Gastrocnemius medialis (tissue), 4 donors: ENCODE measurements around the gene ITGB5.

Experiments
- POLR2A ChIP-seq, 2 donors: fragments of 450-650 bp; IDR thresholded peaks; one replicate each; pipeline ENCODE4 v1.6.1; 2017; ENCODE audit warnings: antibody characterized with exemption in 2 of 2, mild to moderate bottlenecking in 2 of 2, moderate library complexity in 2 of 2
- TF ChIP-seq, protein P1 (sequence below), 5 experiments: fragments of 450-650 bp in 3 of 5; fragments of 200-600 bp in 2 of 5; sonication (generic) in 2 of 5; IDR thresholded peaks in 4 of 5; conservative IDR thresholded peaks in 1 of 5; 1 replicate in 4 of 5; 2 replicates in 1 of 5; pipeline ENCODE4 v1.5.1; 2016 to 2019; ENCODE audit warnings: antibody characterized with exemption in 5 of 5, mild to moderate bottlenecking in 3 of 5, moderate library complexity in 3 of 5

DNA sequence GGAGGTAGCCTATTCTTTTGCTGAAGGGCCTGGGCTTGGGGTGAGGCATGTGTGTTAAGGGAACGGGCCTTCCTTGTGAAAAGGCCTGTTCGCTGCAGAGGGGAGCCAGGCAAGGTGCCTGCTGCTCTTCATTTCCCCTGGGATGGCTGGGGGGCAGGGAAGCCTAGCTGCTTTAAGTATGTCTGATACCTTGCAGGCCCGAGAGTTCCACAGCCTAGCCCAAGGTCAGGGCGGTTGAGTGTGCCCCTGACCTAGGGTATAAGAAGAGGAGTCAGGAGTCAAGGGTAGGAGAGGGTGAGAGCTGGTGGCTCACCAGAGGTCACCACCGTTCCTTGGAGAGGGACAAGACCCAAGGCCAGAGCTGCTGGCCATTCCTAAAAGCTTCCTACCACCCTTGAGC is 110.3 kb downstream of the ITGB5 start:
- TF ChIP-seq, protein P1, sequence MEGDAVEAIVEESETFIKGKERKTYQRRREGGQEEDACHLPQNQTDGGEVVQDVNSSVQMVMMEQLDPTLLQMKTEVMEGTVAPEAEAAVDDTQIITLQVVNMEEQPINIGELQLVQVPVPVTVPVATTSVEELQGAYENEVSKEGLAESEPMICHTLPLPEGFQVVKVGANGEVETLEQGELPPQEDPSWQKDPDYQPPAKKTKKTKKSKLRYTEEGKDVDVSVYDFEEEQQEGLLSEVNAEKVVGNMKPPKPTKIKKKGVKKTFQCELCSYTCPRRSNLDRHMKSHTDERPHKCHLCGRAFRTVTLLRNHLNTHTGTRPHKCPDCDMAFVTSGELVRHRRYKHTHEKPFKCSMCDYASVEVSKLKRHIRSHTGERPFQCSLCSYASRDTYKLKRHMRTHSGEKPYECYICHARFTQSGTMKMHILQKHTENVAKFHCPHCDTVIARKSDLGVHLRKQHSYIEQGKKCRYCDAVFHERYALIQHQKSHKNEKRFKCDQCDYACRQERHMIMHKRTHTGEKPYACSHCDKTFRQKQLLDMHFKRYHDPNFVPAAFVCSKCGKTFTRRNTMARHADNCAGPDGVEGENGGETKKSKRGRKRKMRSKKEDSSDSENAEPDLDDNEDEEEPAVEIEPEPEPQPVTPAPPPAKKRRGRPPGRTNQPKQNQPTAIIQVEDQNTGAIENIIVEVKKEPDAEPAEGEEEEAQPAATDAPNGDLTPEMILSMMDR (IDR thresholded peaks at IDR 0.05 in 4 of 5, conservative IDR thresholded peaks at IDR 0.05 in 1 of 5): no peak
- no peak for TF ChIP-seq POLR2A (IDR thresholded peaks at IDR 0.05)
